GM18870 (cell line): ENCODE results near the gene SNX11.

Experiments
- ATAC-seq: cut with Tn5 transposase; IDR thresholded peaks from one replicate; pipeline ENCODE4 v1.9.1; 2021; ENCODE audit warnings: moderate library complexity; ENCODE audit not compliant: unreplicated experiment

Gene SNX11

DNA sequence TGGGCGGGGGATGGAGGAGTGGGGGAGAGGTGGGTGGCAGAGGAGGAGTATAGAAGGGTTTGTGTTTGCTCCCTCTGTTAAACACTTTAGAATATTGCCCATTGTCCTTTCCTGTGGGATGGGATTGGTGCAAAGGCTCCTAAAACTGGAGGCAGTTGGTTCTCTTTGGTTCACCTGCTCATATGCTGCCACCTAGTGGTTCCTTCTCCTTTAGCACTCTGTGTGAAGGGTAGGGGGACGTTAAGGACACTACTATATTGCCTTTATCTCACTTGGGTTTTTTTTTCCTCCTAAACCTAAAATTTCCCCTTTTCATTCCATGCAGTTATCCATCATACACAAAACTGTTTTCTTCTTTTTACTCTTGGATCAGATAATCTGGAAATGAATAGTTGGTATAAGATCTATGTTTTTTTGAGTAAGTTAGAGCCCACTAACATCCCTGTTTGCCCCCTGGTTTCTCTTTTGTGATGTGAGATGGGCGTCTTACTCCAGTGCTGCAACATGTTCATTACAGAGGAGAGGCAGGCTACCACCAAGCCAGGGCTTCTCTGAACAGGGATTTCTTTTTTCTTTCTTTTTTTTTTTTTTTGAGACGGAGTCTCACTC is 23.8 kb downstream of the SNX11 start:
- no peak for ATAC-seq

DNA sequence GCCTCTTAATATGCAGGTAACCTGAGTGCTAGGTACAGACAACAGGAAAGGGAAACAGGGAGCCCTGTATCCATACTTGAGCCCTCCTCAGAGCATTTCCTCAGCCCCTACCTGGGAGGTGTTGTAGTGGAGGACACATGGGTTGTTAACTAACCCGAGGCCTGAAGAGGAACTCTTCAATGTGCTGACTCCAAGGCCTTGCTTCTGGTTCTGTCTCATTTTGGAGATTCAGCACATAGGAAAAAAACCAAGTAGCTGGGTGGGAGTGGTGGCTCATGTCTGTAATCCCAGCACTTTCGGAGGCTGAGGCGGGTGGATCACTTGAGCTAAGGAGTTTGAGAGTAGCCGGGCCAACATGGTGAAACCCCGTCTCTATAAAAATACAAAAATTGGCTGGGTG is 24.8 kb downstream of the SNX11 start:
- no peak for ATAC-seq

DNA sequence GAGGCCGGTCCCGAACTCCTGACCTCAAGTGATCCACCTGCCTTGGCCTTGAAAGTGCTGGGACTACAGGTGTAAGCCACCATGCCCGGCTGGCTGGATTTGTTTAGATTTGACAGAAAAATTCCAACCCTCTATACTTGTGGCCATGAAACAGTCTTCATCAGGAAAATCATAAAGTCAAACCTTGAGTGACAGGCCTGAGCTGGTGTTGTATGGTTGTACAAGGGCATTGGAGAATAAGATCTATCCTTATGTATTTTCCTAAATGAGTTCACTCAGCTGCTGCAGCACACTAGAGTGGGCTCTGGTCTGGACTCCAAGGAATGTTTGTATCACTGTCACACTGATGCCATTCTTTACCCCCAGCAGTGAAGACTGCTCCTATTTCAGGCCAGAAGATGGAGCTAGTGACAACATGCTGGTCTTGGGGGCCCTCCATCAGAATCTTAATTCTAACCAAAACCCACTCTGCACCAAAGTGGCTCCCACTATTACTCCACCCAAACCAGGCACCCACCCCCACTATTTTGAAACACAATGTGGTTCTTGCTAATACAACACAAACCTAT is 27.4 kb downstream of the SNX11 start:
- no peak for ATAC-seq

DNA sequence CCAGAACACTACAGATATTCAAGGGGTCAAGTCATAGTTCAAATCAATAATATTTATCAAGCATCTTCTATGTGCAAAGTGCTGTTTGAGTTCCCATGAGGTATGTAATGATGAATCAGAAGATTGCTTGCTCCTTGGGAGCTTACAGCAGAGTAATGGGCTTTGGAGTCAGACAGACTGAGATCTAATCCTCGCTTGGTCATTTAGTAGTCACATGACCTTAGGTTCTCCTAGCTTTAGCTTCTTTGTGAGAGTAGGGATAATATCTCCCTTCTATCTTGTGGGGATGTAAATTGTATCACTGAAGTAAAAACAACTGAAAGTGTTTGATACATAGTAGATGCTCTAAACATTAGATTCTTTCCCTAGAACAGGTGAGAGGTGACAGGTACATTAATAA is 30.1 kb downstream of the SNX11 start:
- no peak for ATAC-seq

DNA sequence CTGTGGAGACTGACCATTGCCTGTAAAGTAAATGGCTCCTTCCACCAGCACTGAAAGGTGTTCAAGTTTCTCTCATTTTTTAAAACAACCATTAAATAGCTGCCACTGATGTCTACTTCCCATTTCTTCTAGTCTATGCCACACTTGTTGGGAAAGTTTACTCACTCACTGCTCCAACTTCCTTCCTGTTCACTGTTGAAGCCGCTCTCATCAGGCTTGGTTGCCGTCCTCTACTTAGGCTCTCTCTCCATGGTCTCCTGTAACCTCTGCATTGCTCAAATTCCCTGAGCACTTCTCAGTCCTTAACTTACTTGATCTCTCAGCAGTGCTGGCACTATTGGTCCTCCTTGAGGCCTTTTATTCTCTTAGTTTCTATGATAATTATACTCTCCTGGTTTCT is 32.4 kb downstream of the SNX11 start:
- no peak for ATAC-seq

DNA sequence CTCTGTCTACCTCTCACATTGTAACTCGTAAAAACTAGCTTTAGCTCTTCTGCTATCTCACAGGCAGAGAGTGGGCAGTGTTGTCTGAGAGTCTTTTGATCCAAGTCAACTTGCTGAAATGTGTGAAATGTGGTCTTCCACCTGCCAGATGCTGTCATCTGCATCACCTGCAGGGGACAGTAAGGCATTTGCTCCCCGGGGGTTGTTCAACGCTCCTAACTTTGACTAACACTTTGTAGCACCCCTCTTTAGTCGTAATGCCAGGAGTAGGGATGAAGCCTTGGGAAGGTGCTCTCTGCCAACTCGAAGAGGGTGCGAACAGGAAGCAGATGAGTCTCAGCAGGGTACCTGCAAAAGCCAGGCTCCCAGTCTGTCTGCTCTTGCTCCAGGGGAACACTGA is 36.1 kb downstream of the SNX11 start:
- ATAC-seq, result no peak

DNA sequence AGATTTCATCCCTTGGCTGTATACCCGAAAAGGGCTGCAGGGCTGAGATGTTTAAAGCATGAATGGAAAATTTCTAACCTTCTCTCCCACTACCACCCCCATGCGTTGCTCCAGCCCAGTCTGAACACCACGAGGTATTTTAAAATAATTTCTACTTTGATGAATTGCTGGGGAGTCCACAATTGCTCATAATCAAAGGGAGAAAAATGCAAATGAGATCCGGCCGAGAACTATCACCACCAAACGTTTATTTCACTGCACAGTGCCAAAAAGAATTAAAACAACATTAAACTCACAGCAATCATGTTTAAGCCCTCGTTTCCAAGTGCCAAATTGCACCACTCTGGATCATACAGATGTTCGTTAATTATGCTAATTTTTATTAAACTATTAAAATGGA is 36.7 kb downstream of the SNX11 start:
- ATAC-seq, result no peak

DNA sequence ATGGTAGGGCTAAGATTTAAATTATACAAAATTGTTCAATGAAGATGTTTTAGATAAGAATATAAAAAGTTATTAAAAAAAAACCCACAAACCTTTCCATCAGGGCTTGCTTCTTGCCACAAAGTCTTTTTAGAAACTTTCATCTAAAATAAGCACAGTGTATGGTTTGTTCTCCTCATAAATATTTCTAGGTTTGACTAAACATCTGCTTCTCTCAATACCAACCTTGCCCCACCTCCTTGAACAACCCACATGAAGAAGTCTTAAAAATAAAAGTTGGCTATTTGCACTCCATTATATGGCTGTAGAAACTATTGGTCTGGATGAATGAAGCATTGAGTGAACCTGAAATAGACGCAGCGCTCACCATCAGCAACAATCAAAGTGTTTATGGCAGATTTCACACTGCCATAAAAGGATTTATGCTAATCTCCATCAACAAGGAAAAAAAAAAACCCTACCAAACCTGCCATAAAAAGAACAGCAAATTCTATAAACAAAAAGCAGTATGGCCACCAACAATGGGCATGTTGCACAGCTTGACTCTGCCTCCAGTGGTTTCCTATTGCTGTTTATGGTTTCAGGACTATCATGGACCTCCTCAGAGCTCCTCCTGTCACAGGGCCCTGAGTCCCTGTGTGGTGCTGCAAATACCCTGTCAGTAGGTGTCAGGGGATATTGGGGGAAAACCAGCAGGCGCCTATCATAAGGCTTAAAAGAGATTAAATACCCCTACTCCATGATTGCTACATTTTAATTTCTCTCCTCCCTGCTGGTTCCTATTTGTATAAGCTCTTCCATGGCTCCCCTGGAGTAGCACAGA is 37.6 kb downstream of the SNX11 start:
- ATAC-seq, result no peak

DNA sequence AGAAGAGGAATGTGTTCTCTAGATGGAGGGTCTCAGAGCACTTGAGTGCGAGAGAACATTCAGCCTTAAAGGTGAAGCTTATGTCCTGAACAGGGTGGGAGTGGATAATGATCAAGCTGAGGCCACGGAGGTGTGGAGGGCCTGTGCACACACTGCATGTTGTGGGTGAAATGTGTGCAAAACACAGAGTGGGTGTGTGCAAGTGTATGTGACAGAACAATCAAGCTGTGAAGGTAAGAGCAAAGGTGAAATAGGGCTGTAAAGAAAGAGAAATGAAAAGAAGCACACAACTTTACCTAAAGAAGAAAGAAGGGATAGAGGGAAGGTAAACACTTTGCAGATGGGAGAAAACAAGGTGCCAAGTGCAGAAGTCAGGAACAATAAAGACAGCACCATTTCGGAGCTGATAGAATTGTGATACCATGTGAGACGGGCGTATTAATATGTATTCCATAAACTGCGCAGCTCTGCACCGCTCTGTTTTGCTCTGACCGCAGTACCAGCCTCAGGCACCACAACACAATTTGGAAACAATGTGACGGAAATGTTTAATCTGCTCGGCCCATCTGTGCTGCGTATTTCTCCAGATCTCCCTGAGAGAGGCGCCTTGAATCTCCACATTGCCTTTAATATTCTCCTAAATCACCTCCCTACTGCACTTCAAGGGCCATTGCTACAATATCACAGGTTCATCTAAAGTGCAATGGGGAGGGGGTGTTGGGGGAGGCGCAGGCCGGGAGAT is 40.6 kb downstream of the SNX11 start:
- no peak for ATAC-seq

DNA sequence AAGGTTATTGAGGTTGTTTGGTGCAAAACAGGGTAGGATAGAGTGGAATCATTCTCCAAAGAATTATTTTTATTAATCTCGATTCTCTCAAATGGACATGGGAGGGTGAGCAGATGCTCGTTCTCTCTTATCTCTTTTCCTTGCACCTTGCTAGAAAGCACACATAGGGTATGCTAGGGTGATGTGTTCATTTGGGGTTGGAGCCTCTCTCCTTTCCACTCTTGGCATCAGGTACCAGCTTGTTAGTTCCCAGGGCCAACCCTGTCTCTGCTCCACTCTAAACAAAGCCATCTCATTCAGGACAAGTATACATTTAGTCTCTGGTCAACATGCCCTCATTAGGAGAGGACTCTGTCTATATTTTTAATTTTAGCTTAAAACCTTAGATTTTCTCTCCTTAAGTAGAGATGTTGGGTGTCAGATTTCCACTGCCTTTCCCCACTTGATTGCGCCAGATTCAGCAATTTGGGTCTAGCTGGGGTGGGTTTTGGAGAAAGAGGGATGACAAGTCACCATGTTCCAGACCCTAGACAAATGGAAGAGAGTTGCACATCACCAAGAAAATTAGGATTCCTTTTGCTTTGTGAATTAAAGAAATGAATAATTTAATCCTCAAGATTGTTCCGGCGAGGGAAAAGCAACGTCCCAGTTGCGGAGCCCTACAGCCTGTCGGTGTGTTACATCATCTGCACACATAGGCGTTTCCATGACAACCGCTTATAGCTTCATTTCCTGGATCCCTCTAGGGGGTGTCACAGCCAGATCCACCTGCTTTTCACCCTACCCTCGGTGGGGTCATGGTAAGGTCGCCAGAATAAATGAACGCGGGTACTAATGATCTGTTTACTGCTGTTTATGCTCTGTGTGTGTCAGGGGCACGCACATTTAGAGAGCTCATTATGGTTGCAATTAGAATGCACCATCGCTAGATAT is 41.6 kb downstream of the SNX11 start:
- no peak for ATAC-seq

DNA sequence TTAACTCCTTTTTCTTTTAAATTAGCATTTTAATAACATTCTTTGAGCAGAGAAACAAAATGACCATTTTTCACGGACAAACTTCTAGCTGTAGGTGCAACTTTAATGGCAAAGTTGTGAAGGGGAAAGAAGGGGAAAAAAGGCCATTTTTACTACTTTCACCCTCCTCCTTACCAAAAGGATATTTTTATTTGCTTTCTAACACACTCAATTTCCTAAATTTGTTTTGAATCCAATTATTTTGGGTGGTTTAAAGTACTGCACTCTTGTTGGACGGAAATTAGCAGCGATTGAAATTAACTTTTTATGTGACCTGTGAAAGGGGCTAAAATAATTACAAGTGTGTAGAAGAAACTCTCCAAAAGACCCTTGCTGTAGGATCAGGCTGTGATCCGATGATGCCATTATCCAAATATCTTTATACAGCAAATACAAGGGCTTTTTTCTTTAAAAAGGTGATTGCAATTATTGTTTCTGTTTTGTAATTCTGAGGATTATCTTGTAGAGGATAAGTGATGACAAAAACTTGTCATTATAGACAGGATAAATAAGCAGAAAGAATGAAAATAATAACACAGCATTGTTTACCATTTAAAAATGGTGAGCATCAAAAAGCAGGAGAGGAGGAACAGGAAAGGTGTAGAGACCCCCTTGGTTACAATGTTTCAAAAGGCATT is 42.4 kb downstream of the SNX11 start:
- no peak for ATAC-seq

DNA sequence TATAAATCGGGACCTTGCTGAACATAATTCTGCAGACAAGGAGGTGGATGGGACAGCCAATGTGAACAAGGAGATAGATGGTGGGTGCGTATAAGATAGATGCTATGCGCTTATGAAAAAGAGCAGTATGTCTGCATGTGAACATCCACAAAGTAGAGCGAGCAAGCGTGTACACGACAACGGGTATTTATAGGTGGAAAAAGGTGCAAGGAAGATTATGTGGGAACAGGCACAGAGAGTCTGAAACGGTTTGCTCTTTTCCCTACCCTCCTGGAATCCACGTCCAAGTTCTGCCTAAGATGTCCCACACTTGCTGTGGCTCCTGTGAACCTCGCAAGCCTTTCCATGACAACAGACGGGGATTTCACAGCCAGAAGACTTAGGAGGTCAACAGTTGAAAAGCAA is 43.0 kb downstream of the SNX11 start:
- no peak for ATAC-seq

DNA sequence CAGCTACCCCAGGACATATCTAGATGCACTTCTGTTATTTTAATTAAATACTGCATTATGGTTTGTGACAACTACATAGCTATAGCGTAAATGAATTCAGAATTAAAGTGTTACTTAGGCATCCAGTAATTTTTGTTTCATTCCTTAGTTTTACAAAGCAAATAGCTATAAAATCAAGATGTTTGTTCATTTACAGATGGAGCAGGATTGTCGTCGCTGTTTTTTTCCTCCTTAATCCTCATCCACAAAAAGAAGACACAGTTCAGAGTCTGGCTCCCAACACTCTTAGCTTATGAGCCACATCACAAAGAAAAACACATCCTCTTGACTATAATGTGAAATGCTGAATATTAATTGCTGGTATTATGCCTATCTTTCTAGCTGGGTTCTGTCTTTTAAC is 43.7 kb downstream of the SNX11 start:
- ATAC-seq, result no peak

DNA sequence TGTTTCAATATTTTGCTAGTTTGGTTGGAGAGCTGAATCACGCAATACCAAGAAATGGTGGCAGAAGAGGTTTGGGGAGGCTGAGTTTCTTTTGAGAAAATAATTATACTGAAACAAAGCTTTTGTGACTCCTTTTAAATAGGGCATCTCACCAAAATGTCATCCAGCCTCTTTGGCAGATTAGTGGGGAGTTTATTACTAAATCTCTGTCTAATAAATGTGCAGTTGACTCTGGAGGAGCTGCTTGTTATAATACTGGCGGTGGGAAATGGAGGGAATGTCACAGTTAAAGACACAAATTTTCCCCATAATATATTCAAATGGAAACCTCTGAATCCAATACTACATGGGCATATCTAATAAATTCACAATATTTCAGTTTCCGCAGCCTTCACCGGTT is 44.7 kb downstream of the SNX11 start:
- ATAC-seq, result no peak

DNA sequence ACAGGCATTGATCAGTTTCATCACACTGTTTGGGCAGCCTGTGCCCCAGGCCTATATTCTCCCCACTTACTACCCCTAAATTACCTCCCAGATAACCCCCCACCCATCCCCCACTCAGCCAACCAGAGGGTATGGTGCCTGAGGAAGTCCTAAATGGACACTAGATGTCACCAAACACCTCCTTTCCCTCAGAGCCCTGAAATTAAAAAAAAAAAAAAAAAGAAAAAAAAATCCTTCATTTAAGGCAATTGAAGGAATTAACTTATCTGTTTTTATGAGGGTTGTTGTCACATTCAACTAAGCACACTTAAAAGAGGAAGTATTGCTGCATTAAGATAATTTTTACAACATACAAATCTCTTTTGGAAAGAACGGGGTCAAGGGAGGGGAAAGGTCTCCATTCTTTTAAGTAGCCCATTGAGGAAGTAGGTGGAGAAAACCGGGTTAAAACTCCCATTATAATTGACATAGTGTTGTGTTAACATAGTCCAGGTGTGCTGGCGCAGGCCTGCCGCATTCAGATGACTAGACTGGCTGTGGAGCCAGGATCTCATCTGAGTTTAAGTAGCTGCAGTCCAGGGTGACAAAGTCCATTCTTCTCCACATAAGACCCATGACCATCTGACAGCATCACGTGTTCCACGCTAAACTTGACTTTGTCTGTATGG is 46.3 kb downstream of the SNX11 start:
- ATAC-seq, result no peak

DNA sequence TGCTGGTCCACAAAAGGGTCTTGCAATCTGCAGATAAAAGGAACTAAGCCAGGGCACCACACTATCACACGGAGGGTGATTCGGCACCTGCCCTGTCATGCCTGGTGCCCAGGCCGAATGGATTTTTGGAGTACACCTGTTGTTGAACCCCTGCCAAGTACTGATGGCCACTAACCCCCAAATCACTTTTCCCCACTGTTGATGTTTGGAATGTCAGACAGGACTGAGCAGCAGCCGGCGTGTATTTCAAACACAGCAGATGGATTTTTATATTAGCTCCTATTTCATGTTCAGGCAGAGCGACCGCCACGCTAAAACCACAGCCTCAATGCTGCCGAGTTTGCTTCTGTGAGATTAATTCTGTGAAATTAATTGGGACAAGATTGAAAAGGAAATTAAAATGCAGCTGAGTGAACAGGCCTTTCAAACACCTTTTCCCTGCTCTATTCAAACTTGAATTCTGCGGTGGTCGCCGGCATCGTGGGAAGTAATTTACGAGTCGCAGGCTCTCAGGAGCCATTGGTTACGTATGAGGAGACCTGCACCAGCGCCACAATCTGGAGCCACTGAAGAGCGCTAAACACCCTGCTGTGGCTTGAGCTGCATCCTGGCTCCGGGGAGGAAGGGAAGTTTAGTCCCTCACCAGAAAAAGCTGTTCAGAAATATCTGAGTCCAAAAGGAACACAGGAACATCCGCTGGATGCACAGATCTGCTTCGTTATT is 48.5 kb downstream of the SNX11 start:
- ATAC-seq, result no peak

DNA sequence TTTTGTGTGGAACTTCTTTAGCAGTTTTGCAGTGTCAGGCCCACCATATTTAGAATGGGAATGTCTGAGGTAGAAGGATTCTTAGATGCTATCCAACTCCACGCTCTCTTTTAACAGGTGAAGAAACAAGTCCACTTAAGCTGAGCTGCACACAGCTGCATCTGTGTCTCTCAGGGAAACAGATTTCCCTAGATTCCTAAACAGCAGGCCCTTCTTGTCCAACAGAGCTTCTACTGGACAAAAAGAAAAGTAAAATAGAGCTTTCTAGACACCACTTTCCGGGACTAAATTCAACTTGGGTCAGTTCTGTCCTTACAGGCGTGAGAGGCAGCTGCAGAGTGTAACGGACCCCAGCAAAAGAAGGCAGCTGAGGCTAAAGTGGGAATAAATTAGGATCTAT is 51.7 kb downstream of the SNX11 start:
- no peak for ATAC-seq

DNA sequence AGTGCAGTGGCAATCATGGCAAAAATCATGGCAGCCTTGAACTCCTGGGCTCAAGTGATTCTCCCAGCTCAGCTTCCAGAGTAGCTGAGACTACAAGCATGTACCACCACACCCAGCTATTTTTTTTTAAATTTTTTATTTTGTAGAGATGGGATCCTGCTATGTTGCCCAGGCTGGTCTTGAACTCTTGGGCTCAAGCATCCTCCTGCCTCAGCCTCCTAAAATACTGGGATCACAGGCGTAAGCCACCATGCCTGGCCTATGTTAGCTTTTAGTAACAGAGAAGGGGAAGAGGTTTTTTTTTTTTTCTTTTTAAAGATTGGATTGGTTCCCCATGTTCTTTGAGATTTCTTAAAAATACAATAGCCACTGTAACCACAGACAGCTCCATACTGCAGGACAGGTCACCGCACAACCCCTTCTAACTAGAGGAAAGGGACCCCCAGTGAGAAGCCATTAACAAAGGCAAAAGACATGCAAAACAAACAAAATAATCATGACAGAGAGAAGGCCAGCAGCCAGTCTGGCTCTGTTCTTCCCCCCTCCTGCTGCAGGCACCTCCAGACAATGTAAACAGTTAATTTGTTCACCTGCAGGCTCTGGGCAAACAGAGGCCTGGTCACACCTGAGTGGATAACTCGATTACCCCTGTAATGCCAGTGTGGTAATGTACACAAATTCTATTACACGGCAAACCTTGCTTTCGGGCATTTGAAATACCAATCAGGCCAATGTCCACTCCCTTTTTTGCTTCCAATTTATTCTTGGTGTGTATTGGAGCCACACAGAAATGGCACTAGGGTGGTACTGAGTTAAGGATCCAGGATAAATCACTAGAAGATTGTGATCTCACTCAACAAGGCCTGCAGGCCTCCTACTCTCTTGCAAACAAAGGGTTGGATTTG is 52.9 kb downstream of the SNX11 start:
- no peak for ATAC-seq
